Measurements from ENCODE around the gene LEMD3.

- no peak for TF ChIP-seq CTCF (IDR thresholded peaks at IDR 0.05; ENCODE audit: insufficient read depth, low read depth, low read length)
- no peak for TF ChIP-seq EZH2 (IDR thresholded peaks at IDR 0.05; ENCODE audit: insufficient read depth, low read length)
Measured at GRCh38 chr12:65208964-65209654, 39.7 kb downstream of the LEMD3 start.
